ENCODE measurements around the gene ELF5. TPM values are rescaled to one million over a fixed set of nuclear protein-coding genes. Genes with fewer than 3 reads are reported as not detected.

Gene ELF5
- total RNA-seq, 4 donors from 2014 or later: not detected

DNA sequence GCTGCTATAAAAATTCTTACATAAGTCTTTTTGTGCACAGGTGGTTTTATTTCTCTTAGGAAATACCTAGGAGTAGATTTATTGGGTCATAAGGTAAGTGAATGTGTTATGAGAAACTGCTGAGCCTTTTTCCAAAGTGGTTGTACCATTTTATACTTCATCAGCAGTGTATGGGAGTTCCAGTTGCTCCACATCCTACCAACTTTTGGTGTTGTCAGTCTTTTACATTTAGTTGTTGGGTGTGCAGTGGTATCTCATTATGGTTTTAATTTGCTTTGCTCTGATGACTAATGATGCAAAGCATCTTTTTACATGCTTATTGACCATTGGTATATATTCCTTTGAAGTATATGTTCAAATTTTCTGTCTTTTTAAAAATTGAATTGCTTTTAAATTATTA is 71.8 kb downstream of the ELF5 start:
- intact Hi-C loops (cut with DNase I): loop anchor here (10.0 kb wide), 1 partner anchor 267 kb away; no protein-coding TSS in a partner anchor
- Histone ChIP-seq H3K27ac (replicated peaks in 1 of 4) (no peak overlapping the region), H3K9me3 (no peaks in the 10 kb centered on the region), H3K27me3 (no peaks in the 10 kb centered on the region), H3K4me3 (no peak overlapping the region), H3K4me1 (peaks cover 26 to 64% (median 46%) of the 10 kb centered on the region in 4 donors), H3K36me3 (peaks cover 0 to 12% (median 0%) of the 10 kb centered on the region in 4 donors)
- TF ChIP-seq, protein P1, sequence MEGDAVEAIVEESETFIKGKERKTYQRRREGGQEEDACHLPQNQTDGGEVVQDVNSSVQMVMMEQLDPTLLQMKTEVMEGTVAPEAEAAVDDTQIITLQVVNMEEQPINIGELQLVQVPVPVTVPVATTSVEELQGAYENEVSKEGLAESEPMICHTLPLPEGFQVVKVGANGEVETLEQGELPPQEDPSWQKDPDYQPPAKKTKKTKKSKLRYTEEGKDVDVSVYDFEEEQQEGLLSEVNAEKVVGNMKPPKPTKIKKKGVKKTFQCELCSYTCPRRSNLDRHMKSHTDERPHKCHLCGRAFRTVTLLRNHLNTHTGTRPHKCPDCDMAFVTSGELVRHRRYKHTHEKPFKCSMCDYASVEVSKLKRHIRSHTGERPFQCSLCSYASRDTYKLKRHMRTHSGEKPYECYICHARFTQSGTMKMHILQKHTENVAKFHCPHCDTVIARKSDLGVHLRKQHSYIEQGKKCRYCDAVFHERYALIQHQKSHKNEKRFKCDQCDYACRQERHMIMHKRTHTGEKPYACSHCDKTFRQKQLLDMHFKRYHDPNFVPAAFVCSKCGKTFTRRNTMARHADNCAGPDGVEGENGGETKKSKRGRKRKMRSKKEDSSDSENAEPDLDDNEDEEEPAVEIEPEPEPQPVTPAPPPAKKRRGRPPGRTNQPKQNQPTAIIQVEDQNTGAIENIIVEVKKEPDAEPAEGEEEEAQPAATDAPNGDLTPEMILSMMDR (IDR thresholded peaks at IDR 0.05): no peak
- TF ChIP-seq EP300 (IDR thresholded peaks at IDR 0.05): no peak
- no peak for TF ChIP-seq POLR2A (IDR thresholded peaks at IDR 0.05; ENCODE audit: low read depth)
- no peak for TF ChIP-seq POLR2AphosphoS5 (IDR thresholded peaks at IDR 0.05)
- DNase-seq (ENCODE audit: extremely low spot score): no peak

DNA sequence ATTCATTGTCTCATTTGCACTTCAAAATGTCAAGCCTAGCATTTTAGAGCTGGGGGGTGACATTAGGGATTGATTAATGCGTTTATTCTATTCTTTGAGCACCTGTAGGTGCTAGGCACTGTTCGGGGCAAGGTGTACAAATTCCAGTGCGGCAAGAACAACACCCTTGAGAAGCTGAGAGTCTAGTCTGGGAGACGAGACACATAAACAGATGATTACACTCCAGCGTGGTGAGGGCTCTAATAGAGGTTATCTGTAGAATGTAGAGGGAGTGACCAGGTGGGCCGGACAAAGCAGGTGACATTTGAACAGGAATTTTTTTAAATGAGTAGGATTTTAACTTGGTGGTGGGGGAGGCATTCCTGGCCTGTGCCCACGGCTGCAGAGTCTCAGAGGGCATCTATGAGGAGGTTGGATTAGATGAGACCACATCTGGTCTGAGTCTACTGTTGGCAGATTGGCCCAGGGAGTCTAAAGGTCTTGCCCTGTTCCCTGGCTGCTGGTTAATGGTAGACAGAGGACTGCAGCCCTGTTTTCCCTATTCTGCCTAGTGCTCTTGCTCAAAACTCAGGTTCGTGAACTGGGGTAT is 73.9 kb downstream of the ELF5 start:
- no peak for DNase-seq (ENCODE audit: extremely low spot score)

GRCh38 chr11:34438529-34439507 is 74.8 kb downstream of the ELF5 start, which contains the start of gene CAT:
Gene CAT, plus strand, starts transcription at chr11:34438934. Its CDS starts 80 bp downstream, at chr11:34439014.
- peak within 1 kb of the TSS; percentile 80 to 95 (median 88) for H3K27ac ChIP-seq (replicated peaks in 1 of 4)
- intact Hi-C loops (cut with DNase I): loop anchor here (5.0 to 10.0 kb wide), 2 partner anchors 77 to 334 kb away; partner anchors contain the start of gene NAT10
- H3K4me3 ChIP-seq: peak within 1 kb of the TSS; percentile 70 to 93 (median 82)
- H3K9me3 ChIP-seq: no peaks in the 10 kb centered on the region
- under 1% methylated on average over 22 of the region's 62 CpGs for WGBS
- peak; percentile 99 for DNase-seq (ENCODE audit: extremely low spot score)
- H3K27me3 ChIP-seq: no peaks in the 10 kb centered on the region
- H3K36me3 ChIP-seq: peaks cover 0 to 12% (median 0%) of the 10 kb centered on the region in 4 donors
- peaks cover 26 to 43% (median 37%) of the 10 kb centered on the region in 4 donors for H3K4me1 ChIP-seq
- TF ChIP-seq POLR2AphosphoS5 (IDR thresholded peaks at IDR 0.05): peak; percentile 87 to 92
- no peak for TF ChIP-seq EP300 (IDR thresholded peaks at IDR 0.05)
- peak; percentile 57 for TF ChIP-seq POLR2A (IDR thresholded peaks at IDR 0.05; ENCODE audit: low read depth)

More for the DNA sequence above, 73.9 kb downstream of the ELF5 start:
- 32% methylated on average over 8 of the region's 8 CpGs for WGBS
- TF ChIP-seq, protein P1 (IDR thresholded peaks at IDR 0.05): no peak
- TF ChIP-seq EP300 (IDR thresholded peaks at IDR 0.05) (no peak), POLR2A (IDR thresholded peaks at IDR 0.05; ENCODE audit: low read depth) (no peak), POLR2AphosphoS5 (IDR thresholded peaks at IDR 0.05) (no peak)
- Histone ChIP-seq H3K4me1 (peaks cover 26 to 50% (median 39%) of the 10 kb centered on the region in 4 donors), H3K27ac (replicated peaks in 1 of 4) (peak overlapping the region; percentile 80 to 95 (median 88)), H3K9me3 (no peaks in the 10 kb centered on the region), H3K36me3 (peaks cover 0 to 12% (median 0%) of the 10 kb centered on the region in 4 donors), H3K4me3 (peak overlapping the region; percentile 70 to 93 (median 82)), H3K27me3 (no peaks in the 10 kb centered on the region)
- intact Hi-C loops (cut with DNase I): loop anchor here (5.0 to 10.0 kb wide), 3 partner anchors 77 to 335 kb away; partner anchors contain the start of gene NAT10

DNA sequence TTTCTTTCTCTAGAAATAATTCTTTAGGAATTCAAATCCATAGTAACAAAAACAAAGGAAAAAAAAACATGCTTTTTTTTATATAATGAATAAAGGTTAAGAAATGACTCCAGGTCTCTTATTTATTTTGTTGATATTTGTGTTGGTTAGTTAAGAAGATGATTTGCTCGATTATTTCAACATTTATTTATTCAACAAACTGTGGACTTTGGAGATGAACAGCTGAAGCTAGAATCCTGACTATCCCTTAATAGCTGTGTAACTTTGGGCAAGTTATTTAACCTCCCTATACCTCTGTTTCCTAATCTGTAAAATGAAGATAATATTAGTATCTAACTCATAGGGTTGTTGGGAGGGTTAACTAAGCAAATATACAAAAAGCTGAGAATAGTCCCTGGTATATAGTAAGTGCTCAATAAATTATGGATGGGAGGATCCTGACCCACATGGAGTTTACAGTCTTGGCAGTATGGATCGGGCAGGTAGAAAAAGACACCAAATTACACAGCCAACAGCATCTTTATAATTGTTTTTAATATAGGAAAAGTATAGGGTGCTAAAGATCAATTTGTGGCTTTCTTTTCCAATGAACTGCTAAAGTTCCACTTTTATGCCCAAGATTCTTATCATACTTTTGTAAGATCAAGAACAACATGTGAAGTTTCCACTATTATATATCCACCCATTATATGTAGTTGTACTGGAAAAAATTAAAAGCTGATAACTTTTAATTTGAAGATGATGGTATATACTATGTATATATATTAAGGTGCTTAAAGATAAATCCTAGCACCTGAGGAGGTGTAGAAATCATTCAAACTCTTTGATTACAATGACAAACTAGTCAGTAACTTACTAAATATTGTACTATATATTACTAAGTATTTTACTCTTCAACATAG is 76.1 kb downstream of the ELF5 start:
- H3K4me1 ChIP-seq: peaks cover 26 to 34% (median 29%) of the 10 kb centered on the region in 4 donors
- no peaks in the 10 kb centered on the region for H3K27me3 ChIP-seq
- 94% methylated on average over 2 of the region's 2 CpGs for WGBS
- peak overlapping the region; percentile 70 to 93 (median 82) for H3K4me3 ChIP-seq
- no peak for TF ChIP-seq POLR2AphosphoS5 (IDR thresholded peaks at IDR 0.05)
- TF ChIP-seq, protein P1 (IDR thresholded peaks at IDR 0.05): no peak
- no peak for TF ChIP-seq EP300 (IDR thresholded peaks at IDR 0.05)
- TF ChIP-seq POLR2A (IDR thresholded peaks at IDR 0.05; ENCODE audit: low read depth): no peak
- intact Hi-C loops (cut with DNase I): loop anchor here (5.0 to 10.0 kb wide), 2 partner anchors 75 to 333 kb away; partner anchors contain the start of gene NAT10
- peak overlapping the region in 1 of 4 donors; percentile 80 for H3K27ac ChIP-seq (replicated peaks in 1 of 4)
- no peak for DNase-seq (ENCODE audit: extremely low spot score)
- no peaks in the 10 kb centered on the region for H3K9me3 ChIP-seq
- H3K36me3 ChIP-seq: peaks cover 0 to 12% (median 0%) of the 10 kb centered on the region in 4 donors
